GM12878 (cell line): Measurements from ENCODE around the gene BOLA2B.
"Not testable (repeated sequence)": the region's sequence is repeated elsewhere in the genome, so short reads cannot be mapped to it uniquely, and the experiment has no call there.

Experiments used
- CTCF ChIP-seq, 3 experiments: IDR thresholded peaks in 2 of 3; conservative IDR thresholded peaks in 1 of 3; 2 replicates each; pipeline ENCODE4 v1.5.1; 2011; ENCODE audit warnings: low read depth in 3 of 3, low read length in 3 of 3, mild to moderate bottlenecking in 3 of 3, control low read depth in 2 of 3, moderate library complexity in 2 of 3, inconsistent platforms in 1 of 3, mixed read lengths in 1 of 3; ENCODE audit not compliant: control insufficient read depth in 2 of 3, insufficient read depth in 1 of 3; ENCODE audit errors: extremely low read depth in 1 of 3
- POLR2A ChIP-seq: IDR thresholded peaks from 2 replicates; pipeline ENCODE4 v1.6.1; 2011; ENCODE audit warnings: low read depth, mild to moderate bottlenecking, low read length
- POU2F2 ChIP-seq: IDR thresholded peaks from 3 replicates; pipeline ENCODE4 v1.6.1; 2011; ENCODE audit warnings: low read depth, mild to moderate bottlenecking, low read length, borderline replicate concordance
- RELA ChIP-seq: fragments of 450-650 bp; IDR thresholded peaks from 2 replicates; pipeline ENCODE4 v1.8.0; 2014; ENCODE audit warnings: borderline replicate concordance; ENCODE audit not compliant: partially characterized antibody

- not testable (repeated sequence) for TF ChIP-seq POLR2A; RELA; CTCF (IDR thresholded peaks at IDR 0.05 in 2 of 3, conservative IDR thresholded peaks at IDR 0.05 in 1 of 3; ENCODE audit: control insufficient read depth in 2 of 3, extremely low read depth in 1 of 3, insufficient read depth in 1 of 3, low read depth in 3 of 3, low read length in 3 of 3); POU2F2
These were observed 13.7 kb upstream of the BOLA2B start for GRCh38 chr16:30207063-30207704.
